Sigmoid colon (tissue), 7 donors: ENCODE results near the gene KLHDC7B. TPM values are rescaled to one million over a fixed set of nuclear protein-coding genes. Genes with fewer than 3 reads are reported as not detected.

Experiments used
- DNase-seq: peaks from one replicate; pipeline ENCODE4 v3.0.0-alpha.2; 2019
- H3K27ac ChIP-seq, 4 donors: fragments of 200-600 bp; sonication (generic); one replicate each; pipeline ENCODE4 v1.5.1; 2016 to 2019; ENCODE audit warnings: mild to moderate bottlenecking in 1 of 4
- H3K27me3 ChIP-seq, 3 donors: fragments of 200-600 bp; sonication (generic); one replicate each; pipeline ENCODE4 v1.5.1; 2019; ENCODE audit warnings: mild to moderate bottlenecking in 1 of 3
- H3K36me3 ChIP-seq, 4 donors: fragments of 200-600 bp; sonication (generic); one replicate each; pipeline ENCODE4 v1.5.1; 2016 to 2019
- H3K4me1 ChIP-seq, 4 donors: fragments of 200-600 bp; sonication (generic); one replicate each; pipeline ENCODE4 v1.5.1; 2017 to 2019
- H3K4me3 ChIP-seq, 4 donors: fragments of 200-600 bp; sonication (generic); one replicate each; pipeline ENCODE4 v1.5.1; 2017 to 2019; ENCODE audit warnings: mild to moderate bottlenecking in 2 of 4, moderate library complexity in 1 of 4
- H3K9me3 ChIP-seq, 4 donors: fragments of 200-600 bp in 3 of 4; sonication (generic) in 3 of 4; one replicate each; pipeline versions ENCODE4 v1.5.1 to v1.6.1; 2013 to 2019
- EP300 ChIP-seq, 4 donors: sonication (generic); formaldehyde crosslinking; IDR thresholded peaks; one replicate each; pipeline ENCODE4 v1.6.1; 2017; ENCODE audit warnings: antibody characterized with exemption in 4 of 4
- POLR2A ChIP-seq, 2 donors: fragments of 450-650 bp; IDR thresholded peaks; one replicate each; pipeline ENCODE4 v1.6.1; 2016; ENCODE audit warnings: antibody characterized with exemption in 2 of 2, mild to moderate bottlenecking in 2 of 2, moderate library complexity in 2 of 2
- POLR2AphosphoS5 ChIP-seq, 4 donors: sonication (generic); formaldehyde crosslinking; IDR thresholded peaks; one replicate each; pipeline ENCODE4 v1.6.1; 2017; ENCODE audit warnings: antibody characterized with exemption in 4 of 4
- WGBS, 2 donors: extraction: QIAGEN DNeasy Blood & Tissue Kit; methylation state at CpG; one replicate each; pipeline ENCODE4 v1.1.7; 2013; 5-methylcytosine and 5-hydroxymethylcytosine counted together
- intact Hi-C: fragments of 100-400 bp; cut with DNase I; formaldehyde crosslinking; loops from one replicate; pipeline ENCODE4 v1.15.1; 2023
- polyA plus RNA-seq, 3 donors: library from polyadenylated mRNA; stranded (reverse); fragments of 200-250 nt; gene quantifications; one replicate each; pipeline ENCODE4 v1.2.3, GENCODE V29; 2013
- total RNA-seq, 4 donors: library from RNA; depleted of rRNA; stranded (reverse); fragments of >200 nt; gene quantifications; one replicate each; pipeline ENCODE4 v1.1.0, GENCODE V29; 2016
- TF ChIP-seq, protein P1 (sequence below), 4 experiments: fragments of 450-650 bp in 3 of 4; fragments of 200-600 bp in 1 of 4; IDR thresholded peaks; one replicate each; pipeline ENCODE4 v1.5.1; 2016 to 2019; ENCODE audit warnings: antibody characterized with exemption in 4 of 4, mild to moderate bottlenecking in 3 of 4, moderate library complexity in 2 of 4
- donor health status: healthy with polysubstance abuse.
- donor health status: Bipolar disorder and iron deficiency.
- donor health status: healthy.

The KLHDC7B gene
- total and polyA plus RNA-seq, 7 donors = 2.0 TPM; not detected in 6

DNA sequence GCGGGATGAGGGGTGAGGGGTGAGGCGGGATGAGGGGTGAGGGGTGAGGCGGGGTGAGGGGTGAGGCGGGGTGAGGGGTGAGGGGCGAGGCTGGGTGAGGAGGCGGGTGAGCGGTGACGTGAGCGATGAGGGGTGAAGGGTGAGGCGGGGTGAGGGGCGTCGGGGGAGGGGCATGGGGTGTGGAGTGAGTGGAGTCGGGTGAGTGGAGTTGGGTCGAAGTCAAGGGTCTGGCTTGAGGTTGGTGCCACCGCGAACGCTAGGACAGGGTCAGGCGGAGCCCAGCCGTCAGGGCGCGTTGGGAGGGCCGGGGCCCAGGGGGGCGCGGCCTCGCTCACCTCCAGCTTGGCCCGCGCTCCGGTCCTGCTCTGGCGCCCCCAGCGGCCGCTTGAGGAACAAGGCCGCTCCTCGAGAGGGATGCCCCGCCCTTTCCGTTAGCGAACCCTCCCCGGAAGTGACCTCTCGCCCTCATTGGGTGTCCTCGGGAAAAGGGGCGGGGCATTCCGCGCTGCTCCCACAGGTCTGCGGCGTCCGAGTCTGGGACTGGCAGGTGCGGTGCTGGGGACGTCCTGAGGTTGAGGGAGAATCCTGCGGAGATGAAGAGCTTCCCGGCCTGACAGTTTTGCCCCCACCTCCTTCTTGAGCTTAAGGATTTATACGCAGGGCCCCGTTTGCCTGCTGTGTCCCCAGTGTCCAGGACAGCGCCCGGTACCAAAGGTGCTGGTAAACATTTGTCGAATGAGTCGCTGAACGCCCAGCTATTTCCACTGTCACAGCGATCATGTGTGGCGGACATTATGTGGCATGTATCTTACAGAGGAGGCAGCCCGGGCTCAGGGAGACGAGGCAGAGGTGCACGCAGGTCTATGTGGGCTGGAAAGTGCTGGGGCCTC is 17.1 kb downstream of the KLHDC7B start, which contains the start of gene SYCE3:
SYCE3 (minus strand) TSS at position 397 of the 890 bp plus-strand sequence. CDS start 6,514 bp downstream, outside the sequence.
- intact Hi-C loops = loop anchor here (1.0 to 5.0 kb wide), 4 partner anchors 20 to 58 kb away; partner anchors contain the start of genes CHKB, NCAPH2 and SCO2
- peak within 1 kb of the TSS in 3 of 4 donors; percentile 36 to 53 (median 40) for H3K27ac ChIP-seq
- DNase-seq = peak; percentile 98

DNA sequence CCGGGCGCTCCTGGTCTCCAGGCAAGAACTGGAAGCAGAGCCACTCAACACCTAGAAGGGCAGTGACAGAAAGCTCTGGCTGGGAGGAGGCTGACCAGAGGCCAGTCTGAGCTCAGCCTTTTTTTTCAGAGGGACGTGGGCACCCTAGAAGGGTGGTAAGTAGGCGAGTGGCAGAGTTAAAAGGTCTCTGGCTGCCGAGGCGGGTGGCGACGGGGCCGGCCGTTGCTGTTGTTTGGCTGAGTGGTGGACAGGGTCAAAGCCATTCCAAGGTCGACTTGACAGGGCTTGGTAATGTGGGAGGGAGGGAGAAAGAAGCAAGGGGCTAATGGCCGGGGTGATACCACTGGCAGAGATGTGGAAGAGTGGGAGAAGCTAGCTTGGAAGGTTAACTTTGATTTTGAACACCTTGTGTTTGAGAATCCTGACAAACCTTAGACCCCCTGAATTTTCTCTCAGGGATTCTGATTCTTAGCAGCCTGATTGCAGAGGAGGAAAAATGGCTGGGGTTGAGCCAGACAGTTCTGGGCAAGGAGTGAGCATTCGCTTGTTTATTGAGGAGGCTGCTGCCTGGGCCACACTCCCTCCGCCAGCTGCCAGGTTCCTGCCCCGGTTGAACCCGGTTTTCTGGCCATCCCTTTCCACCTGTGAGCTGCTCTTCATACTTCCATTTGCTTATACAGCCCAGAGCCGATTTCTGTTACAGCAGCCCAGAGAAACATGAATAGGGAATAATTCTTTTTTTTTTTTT is 17.9 kb downstream of the KLHDC7B start:
- H3K4me3 ChIP-seq = peak overlapping the region; percentile 29 to 63 (median 55)
- WGBS, 2 donors = 8 to 30% methylated on average over 17 of the region's 17 CpGs
- peak overlapping the region in 3 of 4 donors; percentile 36 to 53 (median 40) for H3K27ac ChIP-seq
- TF ChIP-seq, protein P1, sequence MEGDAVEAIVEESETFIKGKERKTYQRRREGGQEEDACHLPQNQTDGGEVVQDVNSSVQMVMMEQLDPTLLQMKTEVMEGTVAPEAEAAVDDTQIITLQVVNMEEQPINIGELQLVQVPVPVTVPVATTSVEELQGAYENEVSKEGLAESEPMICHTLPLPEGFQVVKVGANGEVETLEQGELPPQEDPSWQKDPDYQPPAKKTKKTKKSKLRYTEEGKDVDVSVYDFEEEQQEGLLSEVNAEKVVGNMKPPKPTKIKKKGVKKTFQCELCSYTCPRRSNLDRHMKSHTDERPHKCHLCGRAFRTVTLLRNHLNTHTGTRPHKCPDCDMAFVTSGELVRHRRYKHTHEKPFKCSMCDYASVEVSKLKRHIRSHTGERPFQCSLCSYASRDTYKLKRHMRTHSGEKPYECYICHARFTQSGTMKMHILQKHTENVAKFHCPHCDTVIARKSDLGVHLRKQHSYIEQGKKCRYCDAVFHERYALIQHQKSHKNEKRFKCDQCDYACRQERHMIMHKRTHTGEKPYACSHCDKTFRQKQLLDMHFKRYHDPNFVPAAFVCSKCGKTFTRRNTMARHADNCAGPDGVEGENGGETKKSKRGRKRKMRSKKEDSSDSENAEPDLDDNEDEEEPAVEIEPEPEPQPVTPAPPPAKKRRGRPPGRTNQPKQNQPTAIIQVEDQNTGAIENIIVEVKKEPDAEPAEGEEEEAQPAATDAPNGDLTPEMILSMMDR (IDR thresholded peaks at IDR 0.05) = no peak
- no peak for TF ChIP-seq EP300 (IDR thresholded peaks at IDR 0.05)
- no peak for TF ChIP-seq POLR2A (IDR thresholded peaks at IDR 0.05)
- peaks cover 0 to 11% (median 8%) of the 10 kb centered on the region in 4 donors for H3K4me1 ChIP-seq
- intact Hi-C loops = loop anchor here (2.0 to 5.0 kb wide), 3 partner anchors 19 to 55 kb away; partner anchors contain the start of genes CHKB, NCAPH2 and SCO2
- DNase-seq = no peak
- no peaks in the 10 kb centered on the region for H3K36me3 ChIP-seq
- H3K27me3 ChIP-seq = no peaks in the 10 kb centered on the region
- no peaks in the 10 kb centered on the region for H3K9me3 ChIP-seq

More for the DNA sequence above, 17.1 kb downstream of the KLHDC7B start, which contains the start of gene SYCE3:
- Histone ChIP-seq H3K4me3 (peak within 1 kb of the TSS; percentile 29 to 63 (median 55)), H3K9me3 (no peaks in the 10 kb centered on the region), H3K27me3 (no peaks in the 10 kb centered on the region), H3K36me3 (no peaks in the 10 kb centered on the region), H3K4me1 (peaks cover 0 to 11% (median 8%) of the 10 kb centered on the region in 4 donors)
- TF ChIP-seq POLR2A (IDR thresholded peaks at IDR 0.05) (peak in 1 of 2 donors; percentile 85), EP300 (IDR thresholded peaks at IDR 0.05) (no peak), POLR2AphosphoS5 (IDR thresholded peaks at IDR 0.05) (peak; percentile 38 to 84 (median 66))
- TF ChIP-seq, protein P1 (IDR thresholded peaks at IDR 0.05) = peak; percentile 78 to 97 (median 90)
- 2 to 5% methylated on average over 61 of the region's 61 CpGs for WGBS, 2 donors

DNA sequence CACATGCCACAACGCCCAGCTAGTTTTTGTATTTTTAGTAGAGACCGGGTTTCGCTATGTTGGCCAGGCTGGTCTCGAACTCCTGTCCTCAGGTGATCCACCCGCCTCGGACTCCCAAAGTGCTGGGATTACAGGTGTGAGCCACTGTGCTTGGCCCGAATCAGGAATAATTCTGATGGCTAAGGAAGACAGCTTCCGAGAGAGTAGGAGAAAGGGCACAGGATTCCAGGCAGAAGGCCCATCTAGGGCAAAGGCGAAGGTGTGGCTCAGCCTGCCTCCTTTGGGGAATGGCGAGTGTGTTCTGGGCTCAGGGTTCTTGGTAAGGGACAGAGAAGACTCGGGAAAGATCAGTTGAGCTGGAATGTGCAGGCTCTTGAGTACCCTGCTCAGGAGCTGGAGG is 18.6 kb downstream of the KLHDC7B start:
- Histone ChIP-seq H3K4me3 (no peak overlapping the region), H3K4me1 (peaks cover 0 to 11% (median 8%) of the 10 kb centered on the region in 4 donors), H3K36me3 (peaks cover 0 to 4% (median 0%) of the 10 kb centered on the region in 4 donors), H3K27me3 (no peaks in the 10 kb centered on the region), H3K9me3 (no peaks in the 10 kb centered on the region), H3K27ac (no peak overlapping the region)
- intact Hi-C loops = loop anchor here (5.0 kb wide), 1 partner anchor 37 kb away; the partner anchor contains the start of gene SCO2
- DNase-seq = no peak
- TF ChIP-seq, protein P1 (IDR thresholded peaks at IDR 0.05) = no peak
- TF ChIP-seq EP300 (IDR thresholded peaks at IDR 0.05) = no peak
- TF ChIP-seq POLR2A (IDR thresholded peaks at IDR 0.05) = no peak
- TF ChIP-seq POLR2AphosphoS5 (IDR thresholded peaks at IDR 0.05) = no peak
- whole genome bisulfite sequencing, 2 donors = 35 to 76% methylated on average over 11 of the region's 11 CpGs

DNA sequence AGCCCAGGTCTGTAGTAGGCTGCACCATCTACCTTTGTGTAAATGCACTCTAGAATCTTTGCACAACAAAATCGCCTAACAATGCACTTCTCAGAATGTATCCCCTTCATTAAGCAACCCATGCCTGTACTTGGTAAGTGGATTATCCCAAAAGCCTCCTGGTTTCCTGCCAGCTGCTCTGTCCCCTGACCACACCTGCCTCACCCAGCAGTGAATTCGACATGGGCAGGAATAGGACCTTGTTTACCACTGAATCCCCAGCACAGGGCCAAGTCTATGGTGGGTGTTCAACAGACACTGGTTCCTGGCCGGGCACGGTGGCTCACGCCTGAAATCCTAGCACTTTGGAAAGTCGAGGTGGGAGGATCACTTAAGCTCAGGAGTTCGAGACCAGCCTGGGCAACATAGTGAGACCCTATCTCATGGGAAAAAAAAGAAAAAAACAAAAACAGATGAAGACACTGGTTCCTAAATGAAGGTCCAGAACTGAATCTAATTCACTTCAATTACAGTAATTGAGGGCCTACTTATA is 22.1 kb downstream of the KLHDC7B start:
- H3K27ac ChIP-seq = no peak overlapping the region
- intact Hi-C loops = no loop called here
- no peak for TF ChIP-seq EP300 (IDR thresholded peaks at IDR 0.05)
- TF ChIP-seq, protein P1 (IDR thresholded peaks at IDR 0.05) = no peak
- TF ChIP-seq POLR2A (IDR thresholded peaks at IDR 0.05) = no peak
- no peak for TF ChIP-seq POLR2AphosphoS5 (IDR thresholded peaks at IDR 0.05)
- 87 to 92% methylated on average over 7 of the region's 7 CpGs for WGBS, 2 donors
- no peak overlapping the region for H3K4me3 ChIP-seq
- peaks cover 0 to 29% (median 0%) of the 10 kb centered on the region in 4 donors for H3K36me3 ChIP-seq
- no peaks in the 10 kb centered on the region for H3K9me3 ChIP-seq
- peak; percentile 46 for DNase-seq
- H3K4me1 ChIP-seq = peaks cover 0 to 11% (median 8%) of the 10 kb centered on the region in 4 donors
- H3K27me3 ChIP-seq = no peaks in the 10 kb centered on the region
